Erythroblast (primary cell): ENCODE results near the gene PCDHGB1.

Experiments
- GATA1 ChIP-seq: IDR thresholded peaks from 2 replicates; pipeline ENCODE4 v1.6.1; 2011; ENCODE audit warnings: low read depth, mild to moderate bottlenecking, control low read depth, low read length, moderate library complexity
- POLR2A ChIP-seq: IDR thresholded peaks from 2 replicates; pipeline ENCODE4 v1.6.1; 2011; ENCODE audit warnings: mild to moderate bottlenecking, low read length

GRCh38 chr5:141343953-141344463 is 5.9 kb upstream of the PCDHGB1 start:
- no peak for TF ChIP-seq POLR2A
- TF ChIP-seq GATA1 = no peak
